DMS 273 treated with DMSO at 0.1 percent for 48 hours (cell line): ENCODE data around the gene TBC1D30.
"Not testable (repeated sequence)": the region's sequence is repeated elsewhere in the genome, so short reads cannot be mapped to it uniquely, and the experiment has no call there.

Source experiments
- DNase-seq: peaks from one replicate; lab custom pipeline; 2025; lab: John Stamatoyannopoulos, UW

The TBC1D30 gene, protein sequence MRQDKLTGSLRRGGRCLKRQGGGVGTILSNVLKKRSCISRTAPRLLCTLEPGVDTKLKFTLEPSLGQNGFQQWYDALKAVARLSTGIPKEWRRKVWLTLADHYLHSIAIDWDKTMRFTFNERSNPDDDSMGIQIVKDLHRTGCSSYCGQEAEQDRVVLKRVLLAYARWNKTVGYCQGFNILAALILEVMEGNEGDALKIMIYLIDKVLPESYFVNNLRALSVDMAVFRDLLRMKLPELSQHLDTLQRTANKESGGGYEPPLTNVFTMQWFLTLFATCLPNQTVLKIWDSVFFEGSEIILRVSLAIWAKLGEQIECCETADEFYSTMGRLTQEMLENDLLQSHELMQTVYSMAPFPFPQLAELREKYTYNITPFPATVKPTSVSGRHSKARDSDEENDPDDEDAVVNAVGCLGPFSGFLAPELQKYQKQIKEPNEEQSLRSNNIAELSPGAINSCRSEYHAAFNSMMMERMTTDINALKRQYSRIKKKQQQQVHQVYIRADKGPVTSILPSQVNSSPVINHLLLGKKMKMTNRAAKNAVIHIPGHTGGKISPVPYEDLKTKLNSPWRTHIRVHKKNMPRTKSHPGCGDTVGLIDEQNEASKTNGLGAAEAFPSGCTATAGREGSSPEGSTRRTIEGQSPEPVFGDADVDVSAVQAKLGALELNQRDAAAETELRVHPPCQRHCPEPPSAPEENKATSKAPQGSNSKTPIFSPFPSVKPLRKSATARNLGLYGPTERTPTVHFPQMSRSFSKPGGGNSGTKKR

DNA sequence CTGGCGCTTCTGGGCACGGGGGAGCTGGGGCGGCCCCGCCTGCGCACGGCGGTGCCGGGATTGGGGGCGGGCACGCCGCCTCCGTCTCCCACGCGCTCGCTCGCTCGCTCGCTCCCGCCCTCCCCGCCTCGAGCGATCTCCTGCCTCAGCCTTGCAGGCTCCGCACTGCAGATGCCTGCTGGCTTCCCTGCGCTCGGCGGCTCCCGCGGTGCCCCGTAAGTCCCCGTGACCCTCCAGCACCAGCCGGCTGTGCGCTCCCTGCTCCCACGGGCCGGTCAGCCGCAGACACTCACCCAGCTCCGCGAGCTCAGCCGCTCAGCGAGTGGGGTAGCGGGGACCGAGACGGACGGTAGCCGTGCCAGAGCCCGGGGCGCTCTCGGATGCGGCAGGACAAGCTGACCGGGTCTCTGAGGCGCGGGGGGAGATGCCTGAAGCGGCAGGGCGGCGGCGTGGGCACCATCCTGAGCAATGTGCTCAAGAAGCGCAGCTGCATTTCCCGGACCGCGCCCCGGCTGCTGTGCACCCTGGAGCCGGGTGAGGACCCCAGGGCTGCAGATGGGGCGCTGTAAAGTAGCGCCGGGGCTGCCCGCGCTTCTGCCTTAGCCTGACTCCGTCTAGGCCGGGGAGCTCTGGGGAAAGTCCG is at the start of gene TBC1D30:
TBC1D30 (plus strand) TSS at position 148 of the 643 bp plus-strand sequence; CDS start at position 381, 233 bp downstream.
- DNase-seq, result no peak

- not testable (repeated sequence) for DNase-seq
These were observed 49.2 kb upstream of the TBC1D30 start for GRCh38 chr12:64775147-64775736.

DNA sequence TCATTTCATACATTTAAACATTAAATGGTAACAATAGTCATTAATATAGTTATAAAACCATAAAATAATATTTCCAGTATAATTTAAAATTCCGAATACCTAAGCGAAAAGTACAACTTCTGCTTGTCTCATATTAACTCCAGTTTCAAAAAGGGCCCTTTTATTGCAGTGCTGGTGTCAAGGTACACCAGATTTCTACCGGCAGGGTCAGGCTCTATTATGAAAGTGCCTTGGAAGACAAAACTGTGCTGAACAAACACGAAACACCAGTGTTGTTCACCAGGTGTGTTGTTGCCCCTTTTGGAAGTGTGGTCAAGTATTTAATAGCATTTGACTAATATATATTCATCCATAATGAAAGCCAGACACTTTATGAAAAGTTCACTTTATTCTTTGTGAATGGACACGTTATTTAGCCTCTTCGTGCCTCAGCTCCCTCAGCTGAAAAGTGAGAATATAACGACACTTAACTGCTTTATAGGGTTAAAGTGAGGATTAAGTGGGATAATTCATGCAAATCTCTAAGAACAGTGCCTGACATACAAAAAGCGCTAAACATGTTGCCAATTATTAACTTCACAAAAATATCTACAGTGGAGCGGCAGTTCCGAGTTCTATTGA is 45.0 kb upstream of the TBC1D30 start:
- DNase-seq, result no peak

- DNase-seq, result no peak
These were observed 44.3 kb upstream of the TBC1D30 start for GRCh38 chr12:64780132-64780530.

DNA sequence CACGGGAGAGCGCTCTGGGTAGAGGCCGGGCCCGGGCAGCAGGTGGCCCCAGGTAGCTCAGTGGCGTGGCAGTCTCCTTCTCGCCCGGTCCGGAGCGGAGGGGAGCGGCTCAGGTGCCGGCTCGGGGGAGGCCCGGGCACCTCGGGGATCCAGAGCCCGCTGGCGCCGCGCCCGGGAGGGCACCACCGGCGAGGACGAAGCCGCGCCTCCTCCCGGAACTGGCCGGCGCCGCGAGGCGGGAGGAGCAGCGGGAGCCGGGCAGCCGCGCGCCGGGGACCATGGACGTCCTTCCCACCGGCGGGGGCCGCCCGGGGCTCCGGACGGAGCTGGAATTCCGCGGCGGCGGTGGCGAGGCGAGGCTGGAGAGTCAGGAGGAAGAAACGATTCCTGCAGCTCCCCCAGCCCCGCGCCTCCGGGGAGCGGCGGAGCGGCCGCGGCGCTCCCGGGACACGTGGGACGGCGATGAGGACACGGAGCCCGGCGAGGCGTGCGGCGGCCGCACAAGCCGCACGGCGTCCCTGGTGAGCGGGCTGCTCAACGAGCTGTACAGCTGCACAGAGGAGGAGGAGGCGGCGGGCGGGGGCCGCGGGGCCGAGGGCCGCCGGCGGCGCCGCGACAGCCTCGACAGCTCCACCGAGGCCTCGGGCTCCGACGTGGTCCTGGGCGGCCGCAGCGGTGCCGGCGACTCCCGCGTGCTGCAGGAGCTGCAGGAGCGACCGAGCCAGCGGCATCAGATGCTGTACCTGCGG is 43.7 kb upstream of the TBC1D30 start:
- DNase-seq, result no peak

GRCh38 chr12:64781280-64782190 is 42.9 kb upstream of the TBC1D30 start:
- no peak for DNase-seq

GRCh38 chr12:64782191-64782876 is 42.1 kb upstream of the TBC1D30 start:
- no peak for DNase-seq

GRCh38 chr12:64785838-64786237 is 38.6 kb upstream of the TBC1D30 start:
- DNase-seq, result no peak

DNA sequence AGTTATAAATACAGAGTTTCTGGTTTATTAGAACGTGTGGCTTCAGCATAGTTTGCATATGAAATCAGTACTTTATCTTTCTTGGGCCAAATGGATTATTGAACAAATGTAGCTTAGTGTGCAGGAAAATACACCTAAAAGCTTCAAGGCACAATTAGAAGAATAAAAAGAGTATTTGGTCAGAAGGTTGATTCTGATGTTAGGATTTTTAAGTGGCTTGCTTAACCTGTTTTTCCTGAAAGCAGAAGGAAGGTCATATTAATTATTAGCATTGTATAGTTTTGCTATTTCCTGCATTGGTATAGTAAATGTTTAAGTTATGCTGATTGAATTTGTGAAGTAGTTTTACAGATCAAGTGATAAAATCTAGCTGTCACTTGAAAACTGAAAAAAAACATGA is 34.3 kb upstream of the TBC1D30 start:
- no peak for DNase-seq

DNA sequence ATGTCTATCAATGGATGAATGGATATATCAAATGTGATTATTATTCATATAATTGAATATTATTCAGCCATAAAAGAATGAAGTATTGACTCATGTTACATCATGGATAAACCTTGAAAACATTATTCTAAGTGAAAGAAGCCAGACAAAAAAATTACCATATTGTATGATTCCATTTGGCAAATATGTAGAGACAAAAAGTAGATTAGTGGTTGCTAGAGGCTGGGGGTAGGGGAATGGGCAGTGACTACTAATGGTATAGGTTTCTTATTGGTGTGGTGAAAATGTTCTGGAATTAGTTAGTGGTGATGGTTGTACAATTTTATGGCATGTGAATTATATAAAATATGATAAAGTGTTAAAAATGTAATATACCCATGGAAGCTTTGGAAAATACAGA is 33.4 kb upstream of the TBC1D30 start:
- no peak for DNase-seq

GRCh38 chr12:64792128-64792527 is 32.3 kb upstream of the TBC1D30 start:
- DNase-seq, result no peak

GRCh38 chr12:64793610-64794009 is 30.8 kb upstream of the TBC1D30 start:
- DNase-seq, result no peak

GRCh38 chr12:64794305-64794704 is 30.1 kb upstream of the TBC1D30 start:
- no peak for DNase-seq

DNA sequence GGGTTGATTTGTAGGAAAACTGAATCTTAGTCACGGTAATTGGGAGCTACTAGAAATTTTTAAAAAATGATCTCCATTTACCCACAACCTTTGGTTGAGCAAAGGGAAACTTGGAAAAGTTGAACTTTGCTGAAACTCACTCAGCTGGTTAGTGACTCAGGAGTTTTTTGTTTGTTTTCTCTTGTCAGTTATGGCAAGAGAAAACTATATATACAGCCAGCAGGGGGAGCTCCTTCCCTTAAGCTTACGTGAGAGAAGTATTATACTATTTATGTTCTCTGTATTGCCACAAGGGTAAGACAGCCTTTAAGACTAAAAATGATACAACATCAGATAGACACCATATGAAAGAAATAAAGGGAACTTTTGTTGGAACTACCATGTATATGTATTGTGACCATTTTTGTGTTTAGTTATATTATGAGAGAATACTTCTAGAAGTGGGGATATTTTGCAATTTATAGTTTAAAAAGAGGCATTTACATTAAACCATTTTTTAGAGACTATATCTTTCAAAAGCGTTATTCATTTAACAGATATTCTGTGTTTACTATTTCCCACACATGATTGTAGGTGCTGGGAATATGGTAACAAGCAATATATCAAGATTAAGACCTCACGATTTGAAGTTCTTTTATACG is 28.1 kb upstream of the TBC1D30 start:
- DNase-seq, result no peak

- DNase-seq, result no peak
These were observed 27.3 kb upstream of the TBC1D30 start for GRCh38 chr12:64797156-64797555.

GRCh38 chr12:64798165-64798564 is 26.3 kb upstream of the TBC1D30 start:
- DNase-seq, result no peak

GRCh38 chr12:64800640-64801039 is 23.8 kb upstream of the TBC1D30 start:
- DNase-seq, result no peak

DNA sequence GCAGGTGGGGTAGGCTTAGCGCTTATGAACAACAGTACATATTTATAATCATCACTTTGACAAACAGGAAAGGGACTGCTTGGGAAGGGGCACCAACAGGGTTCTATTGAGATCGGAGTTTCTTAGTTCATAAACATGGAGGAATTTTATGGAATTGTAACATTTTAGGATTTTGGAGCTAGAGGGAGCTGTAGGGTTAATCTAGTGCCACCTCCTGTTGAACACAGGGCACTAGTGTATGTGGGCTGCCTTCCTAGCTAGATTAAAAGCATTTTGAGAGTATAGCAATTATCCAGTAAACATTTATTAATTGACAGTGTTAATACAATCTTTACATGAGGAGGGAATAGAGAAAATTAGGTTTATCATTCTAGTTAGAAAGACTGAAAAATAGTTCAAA is 23.1 kb upstream of the TBC1D30 start:
- DNase-seq, result no peak

DNA sequence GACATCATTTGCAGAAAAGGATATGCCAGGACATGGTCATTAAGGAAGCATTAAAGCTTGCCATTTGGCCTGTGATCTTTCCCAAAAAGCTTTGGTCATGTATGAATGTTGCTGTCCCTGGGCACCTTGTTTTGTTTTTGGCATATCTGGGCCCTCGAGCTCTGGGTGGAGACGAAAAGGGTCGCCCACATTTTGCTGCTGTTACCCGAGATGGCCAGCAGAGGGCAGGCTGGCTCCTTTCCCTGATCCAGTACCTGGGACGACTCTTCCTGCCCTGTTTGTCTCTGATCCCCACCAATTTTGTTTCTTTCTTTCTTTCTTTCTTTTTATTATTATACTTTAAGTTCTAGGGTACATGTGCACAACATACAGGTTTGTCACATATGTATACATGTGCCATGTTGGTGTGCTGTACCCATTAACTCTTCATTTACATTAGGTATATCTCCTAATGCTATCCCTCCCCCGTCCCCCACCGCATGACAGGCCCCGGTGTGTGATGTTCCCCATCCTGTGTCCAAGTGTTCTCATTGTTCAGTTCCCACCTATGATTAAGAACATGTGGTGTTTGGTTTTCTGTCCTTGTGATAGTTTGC is 22.2 kb upstream of the TBC1D30 start:
- not testable (repeated sequence) for DNase-seq
